ENCODE measurements around the gene SLC31A2.

SLC31A2 gene

GRCh38 chr9:113187929-113188595 lies 37.3 kb downstream of the SLC31A2 start:
- DNase-seq = no peak

GRCh38 chr9:113192455-113192854 lies 41.6 kb downstream of the SLC31A2 start:
- no peak for DNase-seq

DNA sequence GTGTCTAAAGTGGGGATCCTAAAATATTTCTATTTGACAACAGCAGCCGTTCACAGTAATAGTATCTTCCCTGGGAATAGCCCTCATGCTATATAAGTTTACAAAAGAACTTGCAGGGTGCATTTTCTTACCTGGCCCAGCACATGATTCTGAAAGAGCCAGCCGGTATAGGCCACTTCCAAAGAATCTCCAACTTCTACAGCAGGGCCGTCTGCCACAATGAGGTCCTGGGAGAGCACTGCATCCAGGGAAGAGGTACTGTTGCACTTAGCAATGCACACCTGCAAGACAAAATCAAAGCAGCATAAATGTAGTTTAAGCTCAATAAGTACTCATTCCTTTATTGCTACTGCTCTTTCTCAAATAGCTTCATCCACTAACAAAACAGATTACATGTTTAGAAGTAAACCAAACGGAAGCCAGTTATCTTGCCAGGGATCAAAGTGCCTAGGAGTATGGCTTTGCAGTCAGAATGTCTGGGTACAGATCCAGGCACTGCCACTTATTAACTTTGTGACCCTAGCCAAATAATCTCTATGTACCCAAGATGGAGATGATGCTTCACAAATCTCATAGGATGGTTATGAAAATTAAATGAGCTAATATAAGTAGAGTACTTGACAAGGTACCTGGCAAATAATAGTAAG lies 49.0 kb downstream of the SLC31A2 start:
- no peak for DNase-seq

- no peak for DNase-seq
Measured at GRCh38 chr9:113205432-113205831, 54.6 kb downstream of the SLC31A2 start.

GRCh38 chr9:113205861-113206260 lies 55.1 kb downstream of the SLC31A2 start:
- DNase-seq = no peak

DNA sequence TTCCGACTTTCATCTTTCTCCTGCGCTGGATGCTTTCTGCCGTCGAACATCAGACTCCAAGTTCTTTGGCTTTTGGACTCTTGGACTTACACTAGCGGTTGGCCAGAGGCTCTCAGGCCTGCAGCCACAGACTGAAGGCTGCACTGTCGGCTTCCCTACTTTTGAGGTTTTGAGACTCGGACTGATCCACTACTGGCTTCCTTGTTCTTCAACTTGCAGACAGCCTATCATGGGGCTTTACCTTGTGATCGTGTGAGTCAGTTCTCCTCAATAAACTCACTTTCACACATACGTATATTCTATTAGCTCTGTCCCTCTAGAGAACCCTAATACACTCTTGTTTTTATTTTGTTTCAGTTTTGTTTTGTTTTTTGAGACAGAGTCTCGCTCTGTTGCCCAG lies 60.0 kb downstream of the SLC31A2 start:
- DNase-seq = no peak
